BLaER1 (cell line): ENCODE results near the gene SPEF1.
"Not testable (repeated sequence)": the region's sequence is repeated elsewhere in the genome, so short reads cannot be mapped to it uniquely, and the experiment has no call there.

Source experiments
- H3K27ac ChIP-seq: shearing (Covaris generic); formaldehyde crosslinking; 2 replicates; pipeline ENCODE4 v1.8.1; 2022
- H3K27me3 ChIP-seq: shearing (Covaris generic); formaldehyde crosslinking; 2 replicates; pipeline ENCODE4 v1.8.1; 2022
- H3K36me3 ChIP-seq: shearing (Covaris generic); formaldehyde crosslinking; 2 replicates; pipeline ENCODE4 v1.8.1; 2022
- H3K4me1 ChIP-seq: shearing (Covaris generic); formaldehyde crosslinking; 2 replicates; pipeline ENCODE4 v1.8.1; 2022
- H3K4me2 ChIP-seq: shearing (Covaris generic); formaldehyde crosslinking; 2 replicates; pipeline ENCODE4 v1.8.1; 2022
- H3K4me3 ChIP-seq: shearing (Covaris generic); formaldehyde crosslinking; 2 replicates; pipeline ENCODE4 v1.8.1; 2022
- H3K9ac ChIP-seq: shearing (Covaris generic); formaldehyde crosslinking; 2 replicates; pipeline ENCODE4 v1.8.1; 2022
- H3K9me3 ChIP-seq: shearing (Covaris generic); formaldehyde crosslinking; 2 replicates; pipeline ENCODE4 v1.8.1; 2022
- H4K20me1 ChIP-seq: shearing (Covaris generic); formaldehyde crosslinking; 2 replicates; pipeline ENCODE4 v1.8.1; 2022
- Cebpa-rat ChIP-seq: shearing (Covaris generic); IDR thresholded peaks from 2 replicates; pipeline ENCODE4 v1.8.1; 2022

Gene SPEF1

DNA sequence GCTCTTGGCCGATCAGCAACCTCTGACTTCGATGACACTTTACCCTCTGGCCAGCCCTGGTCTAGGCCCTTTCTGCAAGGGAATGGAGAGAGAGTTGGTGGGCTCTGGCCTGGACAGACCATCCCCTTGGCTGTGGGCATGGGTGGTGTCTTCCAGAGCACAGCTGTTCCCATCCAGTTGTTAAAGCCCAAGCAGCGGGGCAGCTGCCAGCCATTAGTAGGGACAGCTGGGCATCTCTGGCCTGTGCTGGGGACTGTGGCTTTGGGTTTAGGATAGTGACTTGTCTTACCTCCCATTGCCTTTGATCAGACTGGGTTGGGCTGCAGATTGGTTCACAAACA, 17.6 kb upstream of the SPEF1 start:
- H4K20me1 ChIP-seq, result peaks cover 7% of the 10 kb centered on the region; the same call in 1 of the 2 replicates
- H3K27ac ChIP-seq, result 0 out of 2 replicates have a peak overlapping the region, but pooled peaks have one; percentile 65
- no peak overlapping the region for H3K9ac ChIP-seq
- H3K36me3 ChIP-seq, result peaks cover 56% of the 10 kb centered on the region
- TF ChIP-seq Cebpa-rat, result no peak
- peaks cover 79% of the 10 kb centered on the region for H3K4me1 ChIP-seq
- H3K4me2 ChIP-seq, result peak overlapping the region; percentile 97
- H3K9me3 ChIP-seq, result no peaks in the 10 kb centered on the region
- no peaks in the 10 kb centered on the region for H3K27me3 ChIP-seq
- no peak overlapping the region for H3K4me3 ChIP-seq

DNA sequence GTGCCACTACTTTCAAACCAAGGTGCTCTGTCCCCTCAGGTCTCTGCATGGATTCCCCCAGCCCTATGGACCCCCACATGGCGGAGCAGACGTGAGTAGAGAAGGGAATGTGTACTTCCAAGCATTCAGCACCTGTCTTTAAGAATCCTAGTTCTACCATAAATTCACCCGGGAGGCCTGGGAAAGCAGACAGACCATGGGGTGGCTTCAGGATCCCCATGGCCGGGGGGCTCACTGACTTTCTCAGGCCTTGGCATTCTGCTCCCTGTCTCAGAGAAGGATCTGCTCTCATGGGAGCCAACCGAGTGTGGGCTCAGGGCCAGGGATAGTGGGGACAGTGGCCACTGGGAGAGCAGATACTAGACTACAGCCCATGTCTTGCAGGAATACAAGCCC, 17.1 kb upstream of the SPEF1 start:
- Histone ChIP-seq H3K9ac (0 out of 2 replicates have a peak overlapping the region, but pooled peaks have one; percentile 84), H3K27ac (no peak overlapping the region), H3K4me3 (no peak overlapping the region), H3K36me3 (peaks cover 51% of the 10 kb centered on the region), H3K27me3 (no peaks in the 10 kb centered on the region), H3K9me3 (no peaks in the 10 kb centered on the region), H3K4me1 (peaks cover 74% of the 10 kb centered on the region), H3K4me2 (peak overlapping the region; percentile 97), H4K20me1 (peaks cover 7% of the 10 kb centered on the region; the same call in 1 of the 2 replicates)
- TF ChIP-seq Cebpa-rat, result no peak

DNA sequence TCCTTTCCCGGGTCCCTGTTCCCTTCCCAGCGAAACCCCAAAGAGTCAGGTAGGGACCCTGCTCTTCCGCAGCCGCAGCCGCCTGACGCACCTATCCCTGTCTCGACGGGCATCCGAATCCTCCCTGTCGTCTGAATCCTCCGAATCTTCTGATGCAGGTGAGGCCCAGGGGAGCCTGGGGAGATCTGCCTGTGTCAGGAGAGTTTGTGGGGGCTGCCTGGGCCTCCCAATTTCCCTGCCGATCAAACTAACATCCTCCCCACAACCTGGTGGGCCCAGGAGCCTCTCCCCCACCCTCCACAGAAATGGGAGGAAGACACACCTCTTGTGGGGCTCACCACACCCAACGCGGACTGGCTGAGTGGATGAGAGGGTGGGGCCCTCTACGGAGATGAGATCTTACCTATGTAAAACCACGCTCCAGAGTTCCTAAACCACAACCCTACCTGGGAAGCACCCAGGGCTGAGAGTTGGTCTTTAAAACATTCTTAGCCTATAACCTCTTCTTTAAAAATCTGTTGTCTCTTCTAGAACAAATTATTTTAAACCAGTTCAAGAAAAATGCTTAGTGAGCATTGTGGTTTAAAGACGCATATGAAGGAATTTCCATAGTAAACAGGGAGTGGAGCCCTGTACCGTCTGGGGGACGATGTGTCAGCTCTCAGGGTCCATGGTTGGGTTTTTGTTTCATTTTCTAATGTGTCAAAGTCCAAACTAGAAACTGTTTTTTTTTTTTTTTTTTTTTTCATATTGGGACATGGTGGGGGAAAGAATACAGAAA, 16.5 kb upstream of the SPEF1 start:
- Histone ChIP-seq H3K9ac (peak overlapping the region; percentile 84), H3K9me3 (no peaks in the 10 kb centered on the region), H3K36me3 (peaks cover 45% of the 10 kb centered on the region), H3K4me1 (peaks cover 68% of the 10 kb centered on the region), H3K4me3 (peak overlapping the region; percentile 80), H3K27me3 (no peaks in the 10 kb centered on the region), H3K27ac (peak overlapping the region; percentile 80; the same call in 1 of the 2 replicates), H4K20me1 (peaks cover 7% of the 10 kb centered on the region; the same call in 1 of the 2 replicates), H3K4me2 (peak overlapping the region; percentile 97)
- TF ChIP-seq Cebpa-rat, result no peak

DNA sequence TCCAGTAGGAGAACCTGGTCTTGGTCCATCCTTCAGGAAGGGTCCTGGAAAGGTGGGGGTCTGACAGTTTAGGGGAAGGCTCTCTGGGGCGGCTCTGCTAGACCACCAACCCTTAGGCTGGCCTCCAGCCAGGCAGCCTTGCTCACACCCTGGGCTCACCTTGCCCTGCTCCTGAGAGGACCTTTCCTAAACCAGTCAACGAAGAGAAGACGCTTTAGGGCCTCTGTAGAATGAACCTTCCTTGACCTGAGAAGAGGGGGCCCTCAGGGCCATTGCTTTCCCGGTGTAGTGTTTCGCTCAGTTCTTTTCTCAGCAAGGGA, 15.9 kb upstream of the SPEF1 start:
- Histone ChIP-seq H3K4me1 (peaks cover 62% of the 10 kb centered on the region), H3K27ac (peak overlapping the region; percentile 80), H3K4me2 (peak overlapping the region; percentile 97), H3K9ac (peak overlapping the region; percentile 84), H3K4me3 (peak overlapping the region; percentile 80), H3K9me3 (no peaks in the 10 kb centered on the region), H3K36me3 (peaks cover 39% of the 10 kb centered on the region), H4K20me1 (peaks cover 7% of the 10 kb centered on the region; the same call in 1 of the 2 replicates), H3K27me3 (no peaks in the 10 kb centered on the region)
- TF ChIP-seq Cebpa-rat, result no peak

DNA sequence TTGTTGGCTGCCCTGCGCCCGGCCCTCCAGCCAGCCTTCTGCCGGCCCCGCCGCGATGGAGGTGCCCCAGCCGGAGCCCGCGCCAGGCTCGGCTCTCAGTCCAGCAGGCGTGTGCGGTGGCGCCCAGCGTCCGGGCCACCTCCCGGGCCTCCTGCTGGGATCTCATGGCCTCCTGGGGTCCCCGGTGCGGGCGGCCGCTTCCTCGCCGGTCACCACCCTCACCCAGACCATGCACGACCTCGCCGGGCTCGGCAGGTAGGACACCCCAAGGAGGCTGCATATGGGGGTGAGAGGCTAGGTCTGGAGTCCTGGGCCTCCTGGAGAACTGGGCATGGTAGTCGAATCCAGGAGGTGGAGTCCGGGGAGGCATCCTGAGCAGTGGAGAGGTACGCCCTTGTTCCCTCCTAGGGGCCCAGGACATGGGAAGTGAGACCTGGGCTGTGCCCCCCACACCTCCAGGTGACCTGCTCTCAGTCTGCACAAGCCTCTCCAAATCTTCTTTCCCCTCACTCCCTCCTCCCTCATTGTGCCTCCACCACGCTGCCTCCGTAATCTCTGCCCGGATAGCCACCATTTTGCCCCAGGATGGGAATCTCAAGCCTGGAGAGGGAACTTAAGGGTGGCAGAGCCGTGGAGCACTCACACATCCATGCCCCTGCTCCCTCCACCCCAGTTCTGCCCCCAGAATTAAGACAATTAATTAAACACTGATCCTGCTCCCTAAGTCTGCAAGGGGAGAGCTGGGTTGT, 15.4 kb upstream of the SPEF1 start:
- no peak for TF ChIP-seq Cebpa-rat
- Histone ChIP-seq H3K4me2 (peak overlapping the region; percentile 97), H4K20me1 (peaks cover 7% of the 10 kb centered on the region; the same call in 1 of the 2 replicates), H3K27me3 (no peaks in the 10 kb centered on the region), H3K27ac (peak overlapping the region; percentile 80), H3K9me3 (no peaks in the 10 kb centered on the region), H3K9ac (peak overlapping the region; percentile 84), H3K36me3 (peaks cover 34% of the 10 kb centered on the region), H3K4me1 (peaks cover 57% of the 10 kb centered on the region), H3K4me3 (peak overlapping the region; percentile 80)

DNA sequence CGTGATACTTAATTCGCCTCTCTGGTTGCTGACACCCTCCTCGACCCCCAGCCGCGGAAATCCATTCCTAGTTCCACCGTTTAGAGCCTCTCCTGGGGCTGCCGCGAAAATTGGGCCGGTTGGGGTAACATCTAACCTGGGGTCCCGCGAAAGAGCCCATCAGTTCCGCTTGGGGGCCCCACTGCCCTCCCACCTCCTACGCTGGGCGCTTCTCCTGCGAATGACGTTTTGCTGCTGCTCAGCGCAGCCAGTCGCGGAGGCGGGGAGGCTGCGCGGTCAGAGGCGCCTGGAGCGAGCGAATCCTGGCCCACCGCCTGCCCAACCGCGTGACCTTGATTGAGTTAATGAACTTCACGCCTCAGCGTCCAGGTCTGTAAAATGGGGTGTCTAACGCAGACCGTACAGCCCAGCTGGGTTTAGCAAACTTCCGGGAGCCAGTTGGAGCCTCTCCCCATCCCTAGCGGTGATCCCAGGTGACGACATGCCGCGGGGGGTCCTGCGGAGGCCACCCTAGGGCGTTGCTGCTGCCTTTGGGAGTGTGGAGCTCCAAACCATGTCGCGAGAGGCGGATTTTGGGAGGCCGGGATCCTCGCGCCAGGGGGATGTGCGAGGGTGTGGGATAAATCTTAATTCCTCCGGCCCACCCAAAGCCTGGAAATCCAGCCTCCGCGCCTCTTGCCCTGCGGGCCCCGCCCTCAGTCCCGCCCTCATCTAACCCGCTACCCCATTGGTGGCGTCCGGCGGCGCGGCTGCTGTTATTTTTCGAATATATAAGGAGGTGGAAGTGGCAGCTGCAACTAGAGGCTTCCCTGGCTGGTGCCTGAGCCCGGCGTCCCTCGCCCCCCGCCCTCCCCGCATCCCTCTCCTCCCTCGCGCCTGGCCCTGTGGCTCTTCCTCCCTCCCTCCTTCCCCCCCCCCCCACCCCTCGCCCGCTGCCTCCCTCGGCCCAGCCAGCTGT, 14.5 kb upstream of the SPEF1 start, which contains the start of gene CDC25B:
TSS of gene CDC25B (plus strand) at position 800 of the 958 bp plus-strand sequence. CDS start 222 bp downstream, outside the sequence.
- peaks cover 52% of the 10 kb centered on the region for H3K4me1 ChIP-seq
- peaks cover 25% of the 10 kb centered on the region for H3K36me3 ChIP-seq
- H3K27me3 ChIP-seq, result no peaks in the 10 kb centered on the region
- peak within 1 kb of the TSS; percentile 84 for H3K9ac ChIP-seq
- no peak for TF ChIP-seq Cebpa-rat
- no peaks in the 10 kb centered on the region for H3K9me3 ChIP-seq
- peak within 1 kb of the TSS; percentile 87 for H3K27ac ChIP-seq
- H3K4me3 ChIP-seq, result peak within 1 kb of the TSS; percentile 80
- peaks cover 7% of the 10 kb centered on the region; the same call in 1 of the 2 replicates for H4K20me1 ChIP-seq
- peak within 1 kb of the TSS; percentile 97 for H3K4me2 ChIP-seq

DNA sequence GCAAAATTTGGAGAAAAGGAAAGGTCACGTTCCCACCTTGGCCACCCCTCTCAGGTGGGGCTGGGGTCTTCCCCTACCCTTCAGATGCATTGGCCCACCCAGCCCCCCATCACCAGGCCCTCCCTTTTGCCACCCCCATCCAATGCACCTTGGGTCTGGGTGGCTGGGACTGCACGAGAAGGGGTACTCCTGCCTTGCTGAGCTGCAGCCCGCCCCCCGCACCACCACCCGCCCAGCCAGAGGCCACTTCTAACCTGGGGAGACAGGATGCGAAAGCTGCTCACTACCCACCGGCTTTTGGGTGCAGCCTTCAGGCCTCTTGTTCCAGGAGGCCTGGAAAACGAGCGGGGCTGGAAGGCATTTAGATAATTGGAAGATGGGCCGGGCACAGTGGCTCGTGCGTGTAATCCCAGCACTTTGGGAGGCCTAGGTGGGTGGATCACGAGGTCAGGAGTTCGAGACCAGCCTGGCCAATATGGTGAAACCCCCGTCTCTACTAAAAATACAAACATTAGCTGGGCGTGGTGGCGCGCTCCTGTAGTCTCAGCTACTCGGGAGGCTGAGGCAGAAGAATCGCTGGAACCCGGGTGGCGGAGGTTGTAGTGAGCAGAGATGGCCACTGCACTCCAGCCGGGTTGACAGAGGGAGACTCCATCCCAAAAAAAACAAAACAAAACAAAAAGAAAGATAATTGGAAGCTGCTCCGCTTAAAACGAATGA, 13.6 kb upstream of the SPEF1 start:
- TF ChIP-seq Cebpa-rat, result no peak
- H3K36me3 ChIP-seq, result peaks cover 17% of the 10 kb centered on the region
- peaks cover 7% of the 10 kb centered on the region; the same call in 1 of the 2 replicates for H4K20me1 ChIP-seq
- H3K9me3 ChIP-seq, result no peaks in the 10 kb centered on the region
- peak overlapping the region; percentile 80 for H3K4me3 ChIP-seq
- peak overlapping the region; percentile 87 for H3K4me2 ChIP-seq
- no peaks in the 10 kb centered on the region for H3K27me3 ChIP-seq
- H3K9ac ChIP-seq, result peak overlapping the region; percentile 83; the same call in 1 of the 2 replicates
- H3K4me1 ChIP-seq, result peaks cover 44% of the 10 kb centered on the region
- H3K27ac ChIP-seq, result peak overlapping the region; percentile 87; the same call in 1 of the 2 replicates

DNA sequence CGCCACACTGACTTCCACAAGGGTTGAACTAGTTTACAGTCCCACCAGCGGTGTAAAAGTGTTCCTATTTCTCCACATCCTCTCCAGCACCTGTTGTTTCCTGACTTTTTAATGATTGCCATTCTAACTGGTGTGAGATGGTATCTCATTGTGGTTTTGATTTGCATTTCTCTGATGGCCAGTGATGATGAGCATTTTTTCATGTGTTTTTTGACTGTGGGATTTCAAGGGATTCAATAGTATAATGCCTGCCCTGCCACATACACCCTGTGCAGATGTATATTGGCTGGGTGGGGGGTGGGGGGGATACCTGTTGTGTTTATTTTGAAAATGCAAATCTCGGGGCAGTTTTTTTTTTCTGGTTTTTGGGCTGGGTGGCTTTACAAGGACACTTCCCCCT, 12.9 kb upstream of the SPEF1 start:
- H3K4me2 ChIP-seq, H3K27me3 ChIP-seq: not testable (repeated sequence)

DNA sequence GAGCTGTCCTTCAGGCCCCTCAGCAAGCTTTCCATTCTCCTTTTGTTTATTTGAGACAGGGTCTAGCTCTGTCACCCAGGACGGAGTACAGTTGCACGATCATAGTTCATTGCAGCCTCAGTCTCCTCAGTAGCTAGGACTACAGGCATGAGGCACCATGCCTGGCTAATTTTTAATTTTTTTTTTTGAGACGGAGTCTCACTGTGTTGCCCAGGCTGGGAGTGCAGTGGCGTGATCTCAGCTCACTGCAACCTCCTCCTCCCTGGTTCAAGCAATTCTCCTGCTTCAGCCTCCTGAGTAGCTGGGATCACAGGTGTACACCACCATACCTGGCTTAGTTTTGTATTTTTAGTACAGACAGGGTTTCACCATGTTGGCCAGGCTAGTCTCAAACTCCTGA, 8.0 kb upstream of the SPEF1 start:
- Histone ChIP-seq H3K4me1 (peaks cover 31% of the 10 kb centered on the region), H4K20me1 (peaks cover 19% of the 10 kb centered on the region), H3K36me3 (peaks cover 12% of the 10 kb centered on the region)
- H3K27me3 ChIP-seq, H3K27ac ChIP-seq, H3K4me2 ChIP-seq, H3K4me3 ChIP-seq, H3K9ac ChIP-seq, H3K9me3 ChIP-seq: not testable (repeated sequence)

More for the DNA sequence above, 12.9 kb upstream of the SPEF1 start:
- not testable (repeated sequence) for H3K9ac ChIP-seq, H3K4me3 ChIP-seq, H4K20me1 ChIP-seq, H3K27ac ChIP-seq, H3K9me3 ChIP-seq
- Histone ChIP-seq H3K4me1 (peaks cover 37% of the 10 kb centered on the region), H3K36me3 (peaks cover 13% of the 10 kb centered on the region)
